Panc1 (cell line): Measurements from ENCODE around the gene NATD1. TPM values are rescaled to one million over a fixed set of nuclear protein-coding genes. Genes with fewer than 3 reads are reported as not detected.

ENCODE experiments used
- ATAC-seq: fragments of 200-7000 bp; cut with Tn5 transposase; 2 replicates; pipeline ENCODE4 v1.9.1; 2020; ENCODE audit warnings: mild to moderate bottlenecking, moderate library complexity
- BruUV-seq: library from RNA; stranded (reverse); fragments of 400-500 nt; replicated peaks from 2 replicates; lab custom pipeline; 2021; lab: Mats Ljungman, UMichigan
- CTCF ChIA-PET: fragments of 300-600 bp; sonication (Branson Sonifier 250); formaldehyde crosslinking; loops from one replicate; lab custom pipeline; 2022; ENCODE audit warnings: antibody characterized with exemption; lab: Charles Lee
- POLR2A ChIA-PET: fragments of 300-600 bp; sonication (Branson Sonifier 250); formaldehyde crosslinking; loops from one replicate; lab custom pipeline; 2022; ENCODE audit warnings: antibody characterized with exemption; lab: Charles Lee
- DNase-seq: peaks from one replicate; pipeline ENCODE4 v3.0.0-alpha.2; 2010; ENCODE audit warnings: low read depth, low spot score
- H3K27ac ChIP-seq: 2 replicates; pipeline ENCODE4 v1.5.1; 2011; ENCODE audit warnings: mild to moderate bottlenecking, low read length, inconsistent platforms
- H3K27me3 ChIP-seq: fragments of 200-500 bp; sonication (Bioruptor generic); 2 replicates; pipeline ENCODE4 v1.6.0; 2014; ENCODE audit warnings: low read length, inconsistent platforms; ENCODE audit not compliant: control insufficient read depth, insufficient read depth
- H3K36me3 ChIP-seq: fragments of 200-500 bp; sonication (Bioruptor generic); 2 replicates; pipeline ENCODE4 v1.5.1; 2014; ENCODE audit warnings: inconsistent platforms, mild to moderate bottlenecking, low read length, moderate library complexity; ENCODE audit not compliant: control insufficient read depth, insufficient read depth
- H3K4me1 ChIP-seq: 2 replicates; pipeline ENCODE4 v1.5.1; 2011; ENCODE audit warnings: inconsistent platforms, mild to moderate bottlenecking, low read length, moderate library complexity; ENCODE audit not compliant: control insufficient read depth, insufficient read depth
- H3K4me3 ChIP-seq, 2 experiments: 2 replicates each; pipeline ENCODE4 v1.5.1; 2011 to 2012; ENCODE audit warnings: low read depth in 2 of 2, low read length in 2 of 2, mild to moderate bottlenecking in 2 of 2, inconsistent platforms in 1 of 2, moderate library complexity in 1 of 2
- H3K9me3 ChIP-seq: fragments of 200-500 bp; sonication (Bioruptor generic); 2 replicates; pipeline ENCODE4 v1.5.1; 2014; ENCODE audit warnings: low read depth, mild to moderate bottlenecking, inconsistent platforms, low read length, moderate library complexity; ENCODE audit not compliant: control insufficient read depth, insufficient read depth
- POLR2AphosphoS5 ChIP-seq: IDR thresholded peaks from 2 replicates; pipeline ENCODE4 v1.6.1; 2012; ENCODE audit warnings: mild to moderate bottlenecking, low read depth, low read length, moderate library complexity
- REST ChIP-seq, 2 experiments: IDR thresholded peaks; 2 replicates each; pipeline ENCODE4 v1.6.1; 2011 to 2012; ENCODE audit warnings: low read depth in 2 of 2, control low read depth in 1 of 2, low read length in 1 of 2, mild to moderate bottlenecking in 1 of 2, moderate library complexity in 1 of 2; ENCODE audit not compliant: insufficient read depth in 1 of 2
- SIN3A ChIP-seq: IDR thresholded peaks from 2 replicates; pipeline ENCODE4 v1.6.1; 2012; ENCODE audit warnings: low read depth, mild to moderate bottlenecking, low read length, moderate library complexity, borderline replicate concordance; ENCODE audit not compliant: insufficient read depth
- TCF7L2 ChIP-seq: IDR thresholded peaks from 2 replicates; pipeline ENCODE4 v1.6.1; 2011; ENCODE audit warnings: mild to moderate bottlenecking, low read depth, low read length, inconsistent platforms
- in situ Hi-C: cut with HindIII; loops from 2 replicates; pipeline ENCODE4 v1.10.0; 2016; ENCODE audit warnings: low sequenced_read_pairs, low pct_unique_long_range_greater_than_20kb
- intact Hi-C: fragments of 100-400 bp; cut with micrococcal nuclease; formaldehyde crosslinking; loops from one replicate; pipeline ENCODE4 v1.10.0; 2022; ENCODE audit not compliant: unreplicated experiment
- total RNA-seq: library from RNA; stranded (reverse); gene quantifications from one replicate; pipeline ENCODE4 v1.2.1, GENCODE V29; 2021; ENCODE audit not compliant: unreplicated experiment
- TF ChIP-seq, protein P1 (sequence below): fragments of 450-650 bp; IDR thresholded peaks from 2 replicates; pipeline ENCODE4 v1.5.1; 2017; ENCODE audit warnings: mild to moderate bottlenecking

Gene NATD1
- total RNA-seq, 1 experiment from 2014 or later = 2.8 TPM

- no TSS peak for BruUV-seq
- H3K27me3 ChIP-seq = no peaks in the 10 kb centered on the region
- POLR2A ChIA-PET = no interaction called here
- no peak overlapping the region for H3K4me3 ChIP-seq
- no peaks in the 10 kb centered on the region for H3K9me3 ChIP-seq
- in situ Hi-C loops = no loop called here
- ATAC-seq = no peak
- CTCF ChIA-PET = no interaction called here
- no peaks in the 10 kb centered on the region for H3K4me1 ChIP-seq
- DNase-seq = no peak
- intact Hi-C loops = no loop called here
- no peak overlapping the region for H3K27ac ChIP-seq
- no peaks in the 10 kb centered on the region for H3K36me3 ChIP-seq
- TF ChIP-seq, protein P1, sequence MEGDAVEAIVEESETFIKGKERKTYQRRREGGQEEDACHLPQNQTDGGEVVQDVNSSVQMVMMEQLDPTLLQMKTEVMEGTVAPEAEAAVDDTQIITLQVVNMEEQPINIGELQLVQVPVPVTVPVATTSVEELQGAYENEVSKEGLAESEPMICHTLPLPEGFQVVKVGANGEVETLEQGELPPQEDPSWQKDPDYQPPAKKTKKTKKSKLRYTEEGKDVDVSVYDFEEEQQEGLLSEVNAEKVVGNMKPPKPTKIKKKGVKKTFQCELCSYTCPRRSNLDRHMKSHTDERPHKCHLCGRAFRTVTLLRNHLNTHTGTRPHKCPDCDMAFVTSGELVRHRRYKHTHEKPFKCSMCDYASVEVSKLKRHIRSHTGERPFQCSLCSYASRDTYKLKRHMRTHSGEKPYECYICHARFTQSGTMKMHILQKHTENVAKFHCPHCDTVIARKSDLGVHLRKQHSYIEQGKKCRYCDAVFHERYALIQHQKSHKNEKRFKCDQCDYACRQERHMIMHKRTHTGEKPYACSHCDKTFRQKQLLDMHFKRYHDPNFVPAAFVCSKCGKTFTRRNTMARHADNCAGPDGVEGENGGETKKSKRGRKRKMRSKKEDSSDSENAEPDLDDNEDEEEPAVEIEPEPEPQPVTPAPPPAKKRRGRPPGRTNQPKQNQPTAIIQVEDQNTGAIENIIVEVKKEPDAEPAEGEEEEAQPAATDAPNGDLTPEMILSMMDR = no peak
- TF ChIP-seq SIN3A (no peak), TCF7L2 (no peak), REST (IDR thresholded peaks at IDR 0.05; ENCODE audit: insufficient read depth in 1 of 2, low read depth in 2 of 2, low read length in 1 of 2) (no peak), POLR2AphosphoS5 (no peak)
Measured at GRCh38 chr17:21242780-21243515, 10.3 kb downstream of the NATD1 start.

DNA sequence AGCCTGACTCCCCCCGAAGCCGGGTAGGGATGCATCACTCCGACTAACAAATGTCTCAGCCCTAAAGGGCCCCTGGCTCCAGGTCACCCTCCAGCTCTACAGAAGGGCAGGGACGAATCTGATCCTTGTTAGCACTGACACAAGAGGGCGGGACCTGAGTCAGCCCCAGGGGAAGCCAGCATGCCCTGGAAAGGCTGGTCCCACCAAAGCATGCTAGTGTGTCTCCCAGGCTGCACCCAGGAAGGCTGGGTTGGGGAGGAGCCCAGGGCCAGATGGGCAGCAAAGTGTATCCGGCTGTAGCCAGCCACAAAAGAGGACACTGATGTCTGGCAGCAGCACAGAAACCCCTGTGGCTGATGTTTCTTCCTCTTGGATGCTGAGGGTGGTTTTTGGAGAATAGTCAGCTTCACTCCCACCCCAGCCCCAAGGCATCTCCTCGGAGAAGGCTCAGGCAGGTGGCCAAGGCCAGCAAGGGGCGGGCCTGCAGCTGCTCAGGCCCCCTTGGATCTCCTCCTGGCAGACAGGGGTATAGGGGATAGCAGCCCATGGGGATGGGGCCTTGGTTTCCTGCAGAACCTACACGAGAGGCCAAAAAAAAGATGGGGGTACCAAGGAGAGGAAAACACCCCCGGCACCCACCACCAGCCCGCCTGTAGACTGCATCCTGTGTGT, 11.0 kb downstream of the NATD1 start:
- CTCF ChIA-PET = no interaction called here
- in situ Hi-C loops = no loop called here

More for the DNA sequence above, 11.0 kb downstream of the NATD1 start:
- DNase-seq (no peak), ATAC-seq (peak; percentile 33; the same call in 1 of the 2 replicates)
- intact Hi-C loops = no loop called here
- Histone ChIP-seq H3K9me3 (no peaks in the 10 kb centered on the region), H3K36me3 (no peaks in the 10 kb centered on the region), H3K4me3 (no peak overlapping the region), H3K27me3 (no peaks in the 10 kb centered on the region), H3K27ac (no peak overlapping the region), H3K4me1 (no peaks in the 10 kb centered on the region)
- no TSS peak for BruUV-seq
- TF ChIP-seq, protein P1 = no peak
- TF ChIP-seq REST (IDR thresholded peaks at IDR 0.05; ENCODE audit: insufficient read depth in 1 of 2, low read depth in 2 of 2, low read length in 1 of 2) = no peak
- no peak for TF ChIP-seq POLR2AphosphoS5
- TF ChIP-seq SIN3A = no peak
- TF ChIP-seq TCF7L2 = no peak
- POLR2A ChIA-PET = no interaction called here
